Ecto neural progenitor cell (in vitro differentiated cells): ENCODE data around the gene RPS6KL1.
A peak's percentile ranks its signal among the peaks of the same experiment; 100 is the strongest.

Experiments used
- DNase-seq: peaks from one replicate; pipeline ENCODE4 v3.0.0-alpha.2; 2018; ENCODE audit warnings: low spot score

RPS6KL1 gene, protein sequence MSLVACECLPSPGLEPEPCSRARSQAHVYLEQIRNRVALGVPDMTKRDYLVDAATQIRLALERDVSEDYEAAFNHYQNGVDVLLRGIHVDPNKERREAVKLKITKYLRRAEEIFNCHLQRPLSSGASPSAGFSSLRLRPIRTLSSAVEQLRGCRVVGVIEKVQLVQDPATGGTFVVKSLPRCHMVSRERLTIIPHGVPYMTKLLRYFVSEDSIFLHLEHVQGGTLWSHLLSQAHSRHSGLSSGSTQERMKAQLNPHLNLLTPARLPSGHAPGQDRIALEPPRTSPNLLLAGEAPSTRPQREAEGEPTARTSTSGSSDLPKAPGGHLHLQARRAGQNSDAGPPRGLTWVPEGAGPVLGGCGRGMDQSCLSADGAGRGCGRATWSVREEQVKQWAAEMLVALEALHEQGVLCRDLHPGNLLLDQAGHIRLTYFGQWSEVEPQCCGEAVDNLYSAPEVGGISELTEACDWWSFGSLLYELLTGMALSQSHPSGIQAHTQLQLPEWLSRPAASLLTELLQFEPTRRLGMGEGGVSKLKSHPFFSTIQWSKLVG

DNA sequence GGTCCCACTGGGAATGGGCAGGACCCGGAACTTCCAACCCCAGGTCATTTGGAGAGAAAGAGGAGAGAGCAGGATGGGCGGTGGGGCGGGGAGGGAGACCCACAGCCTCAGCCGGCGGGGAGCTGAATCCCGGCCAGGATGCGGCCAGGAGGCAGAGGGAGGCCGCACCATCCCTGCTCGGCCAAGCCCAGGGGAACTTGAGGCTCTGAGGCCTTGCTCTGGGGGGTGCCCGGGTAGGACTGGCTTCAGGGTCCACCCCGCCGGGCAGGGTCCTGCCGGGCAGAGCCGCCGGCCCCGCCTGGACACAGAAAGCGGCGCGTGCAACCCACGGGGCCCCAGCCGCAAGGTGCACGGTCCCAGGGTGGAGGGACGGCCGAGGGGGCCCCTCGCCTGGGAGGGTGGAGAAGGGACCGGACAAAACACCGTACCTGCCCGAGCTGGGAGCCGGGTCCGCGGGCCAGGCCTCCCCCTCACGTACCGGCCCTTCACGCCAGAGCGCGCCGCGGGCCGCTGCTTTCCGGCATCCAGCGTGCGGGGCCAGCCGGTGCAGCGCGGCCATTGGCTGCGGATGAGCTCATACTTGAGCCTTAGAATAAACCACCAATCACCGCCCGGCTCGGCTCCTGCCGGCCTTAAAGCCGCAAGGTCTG, at the start of gene RPS6KL1:
RPS6KL1 (minus strand) TSS at position 509 of the 650 bp plus-strand sequence. CDS start 1,719 bp downstream, outside the sequence.
- DNase-seq = peak; percentile 91

DNA sequence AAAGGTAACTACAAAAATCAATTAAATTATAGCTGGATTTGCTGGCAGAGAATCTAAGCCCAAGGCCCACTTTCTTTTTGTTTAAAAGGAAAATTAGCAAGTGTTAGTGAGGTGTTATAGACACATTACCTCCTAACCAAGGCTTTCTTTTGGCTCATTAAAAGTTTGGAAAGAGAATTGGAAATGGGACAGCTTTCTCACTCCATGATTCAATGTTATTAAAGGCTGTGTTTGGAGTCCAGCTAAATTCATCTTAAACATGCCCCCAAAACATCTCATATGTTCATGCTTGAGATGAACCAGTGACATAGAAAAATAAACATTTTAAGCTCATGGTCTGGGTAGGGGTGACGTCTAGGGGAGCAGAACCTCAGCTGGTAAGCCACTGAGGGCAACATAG, 45.8 kb upstream of the RPS6KL1 start:
- DNase-seq = no peak

DNA sequence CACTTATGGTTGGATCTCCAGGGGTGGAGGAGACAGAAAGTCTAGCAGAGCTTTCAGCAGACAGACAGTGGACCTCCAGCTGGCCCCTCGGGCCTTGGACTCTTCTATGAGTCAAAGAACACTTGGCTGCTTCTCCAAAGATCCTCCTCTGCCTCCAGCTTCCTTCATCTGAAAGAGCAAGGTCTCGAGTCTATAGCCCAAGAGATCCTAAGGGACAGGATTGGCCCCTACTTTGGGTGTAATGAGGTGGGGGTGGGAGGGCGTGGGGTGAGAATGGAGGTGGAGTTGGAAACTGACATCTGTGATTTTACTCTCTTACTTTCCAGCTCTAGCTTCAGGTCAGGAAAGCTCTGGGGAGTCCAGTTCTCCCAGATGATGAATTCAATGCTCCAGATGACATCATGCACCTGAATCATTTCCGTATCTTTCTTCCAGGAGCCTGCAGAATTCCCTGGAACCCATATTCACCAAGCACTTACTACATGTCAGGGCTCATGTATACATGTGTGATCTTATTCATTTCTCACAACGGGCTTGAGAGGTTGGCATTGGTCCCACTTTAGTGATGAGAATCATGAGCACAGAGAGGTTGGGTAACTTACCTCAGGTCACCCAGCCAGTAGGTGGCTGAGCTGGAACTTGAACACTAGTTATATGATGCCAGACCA, 42.6 kb upstream of the RPS6KL1 start:
- no peak for DNase-seq

DNA sequence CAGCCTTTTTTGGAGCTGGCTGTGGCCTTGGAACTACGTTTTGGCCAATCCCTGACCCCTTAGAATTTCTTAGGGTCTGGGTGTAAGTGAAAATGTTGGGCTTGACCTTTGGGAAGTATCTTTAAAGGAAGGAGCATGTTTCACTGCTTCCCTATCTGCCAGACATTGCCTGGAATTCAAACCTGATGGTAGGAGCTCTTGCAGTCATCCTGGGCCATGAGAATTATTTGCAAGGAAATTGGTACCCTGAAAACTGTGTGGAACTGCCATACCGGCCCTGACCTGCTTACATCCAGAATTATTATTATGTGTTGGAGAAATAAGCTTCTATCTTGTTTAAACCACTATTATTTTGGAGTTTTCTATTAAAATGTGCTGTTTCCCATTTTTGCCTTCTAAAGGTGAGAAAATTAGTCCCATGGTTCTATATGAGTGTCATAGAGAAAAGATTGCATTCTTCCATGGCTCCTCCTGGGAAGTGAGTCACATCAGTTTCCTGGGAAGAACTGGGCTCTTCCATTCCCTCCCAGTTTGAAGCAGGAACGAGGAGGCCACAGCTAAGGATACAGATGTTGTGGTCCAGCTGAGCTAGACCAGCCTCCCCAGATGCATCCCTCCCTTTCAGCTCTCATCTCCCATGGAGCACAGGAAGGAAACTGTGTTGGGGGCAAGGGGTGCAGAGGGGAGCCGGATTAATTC, 41.9 kb upstream of the RPS6KL1 start:
- DNase-seq = no peak

DNA sequence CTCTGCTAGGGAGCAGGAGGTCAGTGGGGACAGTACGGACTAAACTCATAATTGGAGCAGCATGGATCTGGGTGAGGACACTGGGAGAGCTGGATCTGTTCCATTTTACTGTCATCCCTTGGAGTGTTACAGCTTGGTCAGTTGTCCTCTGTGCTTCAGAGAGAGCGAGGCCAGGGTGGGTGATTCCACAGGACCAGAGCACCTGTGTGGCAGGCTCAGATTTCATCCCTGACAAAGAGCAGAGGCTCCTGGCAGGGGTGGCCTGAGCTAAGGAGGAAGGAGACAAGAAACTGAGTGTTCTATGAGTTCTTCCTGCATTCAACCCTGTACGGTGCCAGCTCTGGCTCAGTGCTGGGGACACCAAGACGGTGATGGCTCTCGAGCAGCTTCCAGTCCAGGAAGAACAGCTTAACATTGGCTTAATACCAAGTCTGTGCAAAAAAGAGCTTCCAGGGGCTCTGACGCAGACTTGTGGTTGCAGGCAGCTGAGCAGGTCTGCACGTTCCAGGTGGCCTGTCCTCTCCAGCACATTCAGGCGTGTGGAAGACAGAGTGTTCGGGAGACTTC, 40.7 kb upstream of the RPS6KL1 start:
- DNase-seq = no peak

DNA sequence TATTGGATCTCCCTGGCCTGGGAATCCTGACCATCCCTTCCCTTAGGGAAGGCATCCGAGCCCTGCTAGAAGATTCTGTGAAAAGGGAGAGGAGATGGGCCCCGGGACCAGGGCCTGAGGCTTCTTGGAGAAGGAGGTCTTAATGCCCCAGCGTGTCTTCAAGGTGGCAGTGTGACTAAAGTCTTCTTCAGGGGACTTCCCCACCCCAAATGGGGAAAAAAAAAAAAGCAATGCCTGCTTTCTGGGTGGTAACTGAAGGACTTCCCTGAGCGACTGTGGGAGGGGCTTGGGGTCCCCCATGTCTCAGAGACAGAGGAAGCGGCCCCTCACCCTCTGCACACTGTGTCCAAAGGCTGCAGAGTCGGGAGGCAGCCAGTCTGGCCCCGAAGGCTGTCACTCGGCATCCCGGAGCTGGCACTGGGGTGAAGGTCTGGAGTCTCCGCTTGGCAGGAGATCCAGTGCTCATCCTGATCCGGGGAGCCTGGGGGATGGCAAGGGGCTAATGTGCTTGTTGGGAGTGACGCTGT, 40.2 kb upstream of the RPS6KL1 start:
- no peak for DNase-seq

DNA sequence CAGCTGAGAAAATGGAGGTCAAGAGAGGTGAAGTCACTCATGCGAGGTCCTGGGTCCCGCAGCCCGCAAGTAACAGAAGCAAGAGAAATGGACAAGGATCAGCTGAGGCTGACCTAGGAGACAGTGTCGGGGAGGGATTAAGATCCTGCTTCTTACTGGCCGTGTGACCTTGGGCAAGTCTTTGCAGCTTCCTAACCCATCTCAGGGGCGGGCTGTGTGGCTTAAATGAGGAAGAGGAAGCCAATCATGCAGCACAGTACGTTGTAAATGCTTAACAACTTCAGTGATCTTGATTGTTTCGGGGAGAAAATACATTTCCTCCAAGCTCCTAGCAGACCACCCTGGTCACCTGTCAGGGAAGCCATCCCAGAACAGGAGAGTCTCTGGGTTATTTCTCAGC, 39.4 kb upstream of the RPS6KL1 start:
- DNase-seq = no peak

DNA sequence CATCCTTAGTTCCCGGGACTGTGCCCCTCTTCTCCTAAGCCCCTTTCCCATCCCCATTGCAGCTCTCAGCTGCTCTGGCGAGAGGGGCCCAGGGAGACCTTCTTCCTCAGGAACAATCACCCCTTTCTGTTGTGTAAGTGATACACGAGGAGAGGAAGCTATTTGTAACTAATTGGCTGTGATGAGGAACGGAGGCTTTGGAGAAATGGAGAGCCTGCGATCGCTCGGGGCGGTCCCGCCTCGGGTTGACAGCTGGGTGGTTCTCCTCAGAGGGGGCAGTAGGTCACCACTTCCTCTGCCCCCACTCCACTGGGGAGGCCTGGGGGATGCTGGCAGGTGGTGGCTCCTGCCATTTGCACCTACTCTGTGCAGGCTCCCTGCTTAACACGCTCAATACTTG, 39.0 kb upstream of the RPS6KL1 start:
- DNase-seq = no peak

DNA sequence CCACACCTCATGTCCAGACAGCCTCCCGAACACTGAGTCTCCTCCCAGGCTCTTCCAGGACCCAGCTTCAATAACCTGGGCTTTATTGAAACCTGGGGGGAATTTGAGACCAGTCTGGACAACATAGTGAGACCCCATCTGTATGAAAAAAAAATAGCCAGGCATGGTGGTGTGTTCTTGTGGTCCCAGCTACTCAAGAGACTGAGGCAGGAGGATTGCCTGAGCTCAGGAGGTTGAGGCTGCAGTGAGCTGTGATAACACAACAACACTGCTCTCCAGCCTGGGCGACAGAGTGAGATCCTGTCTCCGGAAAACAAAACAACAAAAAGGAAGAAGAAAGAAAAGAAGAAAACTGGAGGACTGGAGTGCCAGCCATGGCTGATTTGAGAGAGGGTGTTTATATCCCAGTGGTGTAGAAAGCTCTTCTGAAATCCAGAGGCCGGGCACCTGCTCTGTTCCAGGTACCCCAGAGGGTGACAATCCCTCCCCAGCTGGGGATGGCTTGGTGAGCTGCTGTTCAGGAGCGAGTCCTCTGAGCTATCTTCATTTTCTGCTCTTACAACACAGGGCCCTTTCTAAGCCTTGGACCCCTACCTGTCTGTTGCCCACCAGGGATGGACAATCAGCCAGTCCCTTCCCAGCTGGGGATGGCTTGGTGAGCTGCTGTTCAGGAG, 38.3 kb upstream of the RPS6KL1 start:
- DNase-seq = no peak

GRCh38 chr14:74960736-74961135, 37.7 kb upstream of the RPS6KL1 start:
- DNase-seq = no peak

GRCh38 chr14:74959596-74960180, 36.6 kb upstream of the RPS6KL1 start:
- no peak for DNase-seq

DNA sequence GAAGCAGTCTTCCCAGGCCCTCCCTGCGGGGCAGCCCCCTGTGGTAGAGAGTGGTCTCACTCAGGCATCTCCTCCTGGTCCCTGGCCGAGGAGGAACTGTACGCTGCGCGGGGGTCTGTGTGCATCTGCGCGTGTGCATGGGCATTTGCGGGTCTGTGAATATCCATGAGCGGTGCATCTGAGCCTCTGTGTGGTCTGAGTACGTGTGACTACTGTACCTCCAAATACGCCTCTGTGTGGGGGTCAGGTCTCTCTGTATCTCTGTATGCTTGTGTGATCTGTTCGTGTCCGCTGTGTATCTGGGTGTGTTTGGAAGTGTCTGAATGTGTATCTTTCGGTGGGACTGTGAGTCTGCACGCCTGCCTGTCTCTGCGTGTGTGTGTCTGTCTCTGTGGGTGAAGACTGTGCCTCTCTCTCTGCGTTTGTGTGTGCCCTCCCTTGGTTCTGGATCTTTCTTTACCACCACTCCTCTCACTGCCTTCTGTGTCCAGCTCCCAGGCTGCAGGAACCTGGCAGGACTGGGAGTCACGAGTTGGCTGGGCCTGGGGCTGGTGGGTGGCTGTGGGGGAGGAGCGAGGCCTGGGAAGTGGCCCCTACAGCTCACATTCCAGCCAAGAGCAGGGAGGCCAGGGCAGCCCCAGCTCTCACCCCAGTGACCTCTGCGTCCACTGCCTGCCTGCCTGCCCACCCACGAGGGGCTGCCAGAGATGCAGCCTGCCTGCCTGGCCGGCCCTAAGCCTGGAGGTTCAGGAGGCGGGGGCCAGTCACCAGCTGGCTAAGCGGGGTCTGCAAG, 33.4 kb upstream of the RPS6KL1 start:
- DNase-seq = peak; percentile 77

GRCh38 chr14:74956027-74956279, 32.9 kb upstream of the RPS6KL1 start:
- DNase-seq = no peak

DNA sequence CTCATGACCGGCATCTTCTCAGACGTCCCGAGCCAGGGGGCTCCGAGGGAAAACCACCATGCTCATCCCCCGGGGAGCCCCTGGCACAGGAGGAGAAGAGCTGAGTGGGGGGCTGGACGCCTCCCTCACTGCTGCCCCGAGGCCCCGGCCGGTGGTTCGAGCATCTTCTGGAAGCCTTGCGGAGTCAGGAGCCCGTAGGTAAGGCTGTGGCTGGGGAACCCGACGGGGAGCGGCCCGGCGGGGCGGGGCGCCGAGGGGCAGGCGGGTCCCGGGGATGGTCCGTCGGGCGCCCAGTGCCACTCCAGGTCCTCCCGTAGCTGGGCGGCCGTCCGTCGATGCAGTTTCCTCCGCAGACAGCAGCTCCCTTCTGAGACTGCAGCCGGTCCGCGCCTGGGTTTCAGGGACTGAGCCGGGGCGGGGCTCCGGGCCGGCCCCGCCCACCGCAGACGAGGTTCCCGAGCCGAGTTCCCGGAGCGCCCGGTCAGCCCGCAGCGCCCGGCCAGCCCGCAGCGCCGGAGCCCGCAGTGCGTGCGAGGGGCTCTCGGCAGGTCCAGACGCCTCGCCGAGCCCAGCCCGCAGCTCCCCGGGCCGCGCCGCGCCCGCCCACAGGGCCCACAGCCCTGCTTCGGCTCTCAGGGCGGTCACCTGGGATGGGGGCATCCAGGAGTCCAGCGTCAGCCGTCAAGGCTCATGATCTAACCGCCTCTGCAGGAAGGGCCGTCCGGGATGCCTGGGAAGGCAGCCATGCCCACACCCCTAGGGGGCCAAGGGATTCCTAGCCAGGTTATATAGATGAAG, 32.4 kb upstream of the RPS6KL1 start, which contains the start of gene PGF:
PGF (minus strand) TSS at position 369 of the 798 bp plus-strand sequence; CDS start at position 14, 355 bp downstream.
- peak; percentile 85 for DNase-seq

DNA sequence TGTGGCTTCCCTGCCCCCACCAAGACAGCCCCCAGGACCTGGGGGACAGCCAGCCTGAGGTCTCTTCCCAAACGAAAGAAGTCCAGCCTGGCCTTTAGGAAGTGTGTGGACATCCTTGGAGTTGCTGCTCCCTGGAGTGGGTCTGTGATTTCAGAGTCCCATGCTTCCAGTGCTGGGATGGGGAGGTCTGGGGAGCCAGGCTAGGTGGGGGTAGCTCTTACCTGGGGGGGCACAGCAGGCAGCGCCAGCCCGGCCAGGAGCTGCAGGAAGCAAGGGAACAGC, 31.8 kb upstream of the RPS6KL1 start:
- no peak for DNase-seq

- peak; percentile 69 for DNase-seq
Observed at GRCh38 chr14:74954232-74954946, 31.3 kb upstream of the RPS6KL1 start.

DNA sequence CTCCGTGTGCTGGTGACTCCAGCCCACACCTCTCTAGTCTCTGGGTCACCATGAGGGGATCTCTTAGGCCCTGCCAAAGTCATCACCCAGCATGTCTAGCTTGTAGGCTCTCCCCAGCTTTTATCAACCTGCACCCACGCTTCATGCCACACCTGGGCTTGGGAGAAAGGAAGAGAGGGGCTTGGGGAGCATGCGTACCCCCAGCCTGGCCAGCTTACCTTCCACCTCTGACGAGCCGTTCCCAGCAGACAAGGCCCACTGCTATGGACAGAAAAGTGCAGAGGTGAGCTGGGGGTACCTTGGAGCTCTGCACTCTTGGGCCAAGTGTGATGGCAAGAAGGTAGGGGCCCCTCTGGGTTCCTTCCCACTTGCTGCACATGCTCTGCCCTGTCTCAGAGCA, 30.6 kb upstream of the RPS6KL1 start:
- DNase-seq = no peak

GRCh38 chr14:74952697-74953484, 29.8 kb upstream of the RPS6KL1 start:
- DNase-seq = no peak
